HT-29 (cell line): ENCODE results near the gene FITM1. TPM values are rescaled to one million over a fixed set of nuclear protein-coding genes. Genes with fewer than 3 reads are reported as not detected.
A peak's percentile ranks its signal among the peaks of the same experiment; 100 is the strongest.
"Not testable (repeated sequence)": the region's sequence is repeated elsewhere in the genome, so short reads cannot be mapped to it uniquely, and the experiment has no call there.

Source experiments
- DNase-seq: peaks from one replicate; pipeline ENCODE4 v3.0.0-alpha.2; 2015; ENCODE audit warnings: low spot score
- total RNA-seq: library from RNA; depleted of rRNA; stranded (reverse); fragments of >200 nt; shearing (Covaris generic); gene quantifications from 2 replicates; pipeline ENCODE4 v1.2.3, GENCODE V29; 2014

FITM1 gene
- total RNA-seq, 1 experiment from 2014 or later: 0.74 TPM

DNA sequence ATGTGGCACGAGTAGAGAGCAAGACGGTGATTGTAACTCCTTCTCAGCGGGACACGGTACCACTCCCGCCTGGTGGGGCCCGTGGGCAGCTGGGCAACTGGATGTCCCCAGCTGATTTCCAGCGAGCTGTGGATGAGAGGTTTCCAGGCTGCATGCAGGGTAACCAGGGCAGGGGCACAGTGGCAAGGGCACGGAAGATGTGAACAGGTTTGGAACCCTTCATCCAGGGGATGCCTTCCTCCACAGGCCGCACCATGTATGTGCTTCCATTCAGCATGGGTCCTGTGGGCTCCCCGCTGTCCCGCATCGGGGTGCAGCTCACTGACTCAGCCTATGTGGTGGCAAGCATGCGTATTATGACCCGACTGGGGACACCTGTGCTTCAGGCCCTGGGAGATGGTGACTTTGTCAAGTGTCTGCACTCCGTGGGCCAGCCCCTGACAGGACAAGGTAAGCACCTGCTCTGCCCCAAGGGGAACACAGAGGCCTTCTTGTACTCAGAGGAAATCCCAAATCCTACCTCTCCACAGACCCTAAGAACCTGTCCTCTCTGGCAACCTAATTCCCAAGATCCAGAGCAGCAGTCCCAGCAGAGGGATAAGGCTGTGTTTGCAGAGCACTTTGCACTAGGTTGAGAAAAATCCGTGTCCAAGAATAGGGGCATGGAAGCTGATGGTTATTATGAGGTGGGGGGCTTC, 32.1 kb upstream of the FITM1 start:
- no peak for DNase-seq

GRCh38 chr14:24098927-24099813, 31.3 kb upstream of the FITM1 start:
- DNase-seq: no peak

- no peak for DNase-seq
Observed at GRCh38 chr14:24100197-24100981, 30.1 kb upstream of the FITM1 start.

- DNase-seq: no peak
Observed at GRCh38 chr14:24100982-24101494, 29.4 kb upstream of the FITM1 start.

DNA sequence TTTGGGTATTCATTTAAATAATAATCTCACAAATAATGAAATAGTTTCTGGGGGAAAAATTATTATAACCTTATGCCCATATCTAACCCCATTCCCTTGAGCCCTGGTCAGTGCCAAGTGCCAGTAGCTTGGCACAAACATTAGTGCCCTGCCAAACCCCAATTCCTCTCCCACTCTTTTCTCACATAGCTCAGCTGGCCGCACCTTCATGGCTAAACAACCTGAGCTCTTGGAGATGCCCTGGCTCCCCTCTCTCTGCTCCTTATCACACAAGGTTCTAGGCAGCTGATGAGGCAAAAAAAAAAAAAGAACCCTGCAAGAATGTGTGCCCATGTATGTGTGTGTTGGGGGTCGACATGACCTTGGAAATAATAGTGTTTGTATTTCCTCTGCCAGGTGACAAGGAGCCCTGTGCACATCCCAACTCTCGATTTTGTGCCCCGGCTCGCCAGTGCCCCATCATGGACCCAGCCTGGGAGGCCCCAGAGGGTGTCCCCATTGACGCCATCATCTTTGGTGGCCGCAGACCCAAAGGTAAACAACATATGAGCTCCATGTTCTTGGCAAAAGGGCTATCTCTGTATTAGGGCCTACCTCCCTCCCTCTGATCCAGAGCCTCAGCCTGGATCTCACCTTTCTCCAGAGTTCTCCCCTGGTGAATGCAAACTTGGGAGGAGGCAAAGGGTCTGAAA, 28.0 kb upstream of the FITM1 start:
- no peak for DNase-seq

- no peak for DNase-seq
Observed at GRCh38 chr14:24103451-24103850, 27.0 kb upstream of the FITM1 start.

- DNase-seq: not testable (repeated sequence)
Observed at GRCh38 chr14:24105609-24106239, 24.7 kb upstream of the FITM1 start.

DNA sequence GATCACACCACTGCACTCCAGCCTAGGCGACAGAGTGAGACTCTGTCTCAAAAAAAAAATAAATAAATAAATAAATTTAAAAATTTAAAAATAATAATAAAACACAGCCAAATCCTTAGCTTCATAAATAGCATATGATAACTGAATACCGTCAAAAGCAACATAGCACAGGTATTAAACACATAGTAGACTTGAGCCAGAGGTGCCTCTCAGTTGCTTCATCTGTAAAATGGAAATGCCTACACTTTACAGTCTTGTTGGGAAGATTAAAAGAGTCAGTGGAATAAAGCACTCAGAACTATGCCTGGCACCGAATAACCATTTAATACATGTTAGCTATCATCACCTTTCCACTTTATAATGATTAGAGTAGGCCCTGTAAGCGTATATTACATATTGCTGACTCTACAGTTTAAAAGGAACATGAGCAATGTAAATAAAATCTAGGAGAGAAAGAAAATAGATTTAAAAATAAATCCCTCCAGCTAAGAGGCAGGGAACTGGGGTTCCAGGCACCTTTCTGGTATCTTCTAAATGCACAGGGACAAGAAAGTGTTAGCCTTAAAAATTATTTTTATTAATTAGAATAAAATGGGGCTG, 23.7 kb upstream of the FITM1 start:
- DNase-seq: no peak

DNA sequence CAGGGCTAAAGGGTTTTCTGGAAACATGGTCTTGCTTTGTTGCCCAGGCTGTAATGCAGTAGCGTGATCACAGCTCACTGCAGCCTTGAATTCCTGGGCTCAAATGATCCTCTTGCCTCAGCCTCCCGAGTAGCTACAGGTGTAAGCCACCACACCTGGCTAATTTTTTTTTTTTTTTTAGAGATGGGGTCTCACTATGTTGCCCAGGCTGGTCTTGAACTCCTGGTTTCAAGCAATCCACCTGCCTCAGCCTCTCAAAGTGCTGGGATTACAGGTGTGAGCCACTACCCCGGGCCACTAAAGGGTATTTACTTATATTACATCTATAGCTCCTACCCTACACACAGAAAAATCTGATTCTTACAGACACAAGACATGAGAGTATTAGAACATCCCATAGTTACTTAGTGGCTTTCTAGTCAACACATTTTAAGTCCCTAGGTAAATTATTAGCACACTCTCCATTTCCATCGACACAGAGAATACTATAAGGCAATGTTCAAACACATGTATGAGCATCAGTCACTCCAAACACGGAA, 22.1 kb upstream of the FITM1 start:
- DNase-seq: no peak

DNA sequence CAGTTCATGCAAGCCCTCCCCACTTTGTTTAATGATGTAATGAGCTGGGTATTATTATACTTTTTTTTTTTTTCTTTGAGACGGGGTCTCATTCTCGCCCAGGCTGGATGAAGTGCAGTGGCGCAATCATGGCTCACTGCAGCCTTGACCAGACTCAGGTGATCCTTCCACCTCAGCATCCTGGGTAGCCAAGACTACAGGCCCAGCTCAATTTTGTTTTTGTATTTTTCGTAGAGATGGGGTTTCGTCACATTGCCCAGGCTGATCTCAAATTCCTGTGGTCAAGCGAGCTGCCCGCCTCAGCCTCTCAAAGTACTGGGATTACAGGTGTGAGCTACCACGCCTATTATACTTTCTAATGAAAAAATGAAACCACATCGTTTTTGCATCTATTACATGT, 20.4 kb upstream of the FITM1 start:
- DNase-seq: peak; percentile 8

DNA sequence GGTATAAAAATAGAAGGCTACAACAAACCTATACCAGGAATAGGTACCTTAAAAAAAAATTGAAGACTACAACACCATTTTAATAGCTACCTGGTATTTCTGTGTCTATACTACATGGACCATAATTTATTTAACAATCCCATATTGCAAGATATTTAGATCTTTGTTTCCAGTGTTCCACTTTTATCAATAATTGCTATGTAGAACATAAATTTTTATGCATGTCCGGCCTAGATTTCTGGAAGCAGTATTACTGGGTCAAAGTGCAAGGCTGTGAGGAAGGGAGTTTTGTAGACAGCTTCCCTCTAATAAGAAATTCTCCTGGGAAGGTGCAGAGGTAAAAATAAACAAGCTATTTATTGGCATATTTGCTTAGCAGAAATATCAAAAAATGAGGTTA, 19.9 kb upstream of the FITM1 start:
- DNase-seq: no peak

DNA sequence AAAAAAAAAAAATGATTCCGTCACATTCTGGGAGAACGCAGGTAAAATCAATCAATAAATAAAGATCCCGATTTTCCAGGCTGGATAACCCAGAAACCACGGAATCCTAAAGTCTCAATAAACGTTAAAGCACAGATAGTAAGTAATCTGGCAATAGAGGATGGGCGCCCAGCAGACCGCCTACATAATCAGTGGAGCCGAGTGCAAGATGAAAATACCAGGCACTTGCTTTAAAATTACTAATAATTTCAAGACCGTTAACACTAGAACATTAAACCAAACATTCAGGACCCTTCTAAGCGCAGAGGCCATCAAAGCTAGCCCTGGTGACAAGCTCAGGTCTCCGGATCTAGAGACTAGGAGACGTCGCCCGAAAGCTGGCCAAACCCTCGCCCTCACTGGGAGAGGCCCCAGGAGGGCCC, 17.1 kb upstream of the FITM1 start:
- DNase-seq: no peak

- DNase-seq: peak; percentile 83
Observed at GRCh38 chr14:24113801-24114531, 16.5 kb upstream of the FITM1 start.

GRCh38 chr14:24114532-24115421, 15.7 kb upstream of the FITM1 start, which contains the start of the genes DCAF11 and NRL:
DCAF11 (plus strand) TSS chr14:24114777; CDS start chr14:24115595, 818 bp downstream.
NRL (minus strand) TSS chr14:24114949; CDS start chr14:24082848, 32,101 bp downstream.
- peak; percentile 96 for DNase-seq

DNA sequence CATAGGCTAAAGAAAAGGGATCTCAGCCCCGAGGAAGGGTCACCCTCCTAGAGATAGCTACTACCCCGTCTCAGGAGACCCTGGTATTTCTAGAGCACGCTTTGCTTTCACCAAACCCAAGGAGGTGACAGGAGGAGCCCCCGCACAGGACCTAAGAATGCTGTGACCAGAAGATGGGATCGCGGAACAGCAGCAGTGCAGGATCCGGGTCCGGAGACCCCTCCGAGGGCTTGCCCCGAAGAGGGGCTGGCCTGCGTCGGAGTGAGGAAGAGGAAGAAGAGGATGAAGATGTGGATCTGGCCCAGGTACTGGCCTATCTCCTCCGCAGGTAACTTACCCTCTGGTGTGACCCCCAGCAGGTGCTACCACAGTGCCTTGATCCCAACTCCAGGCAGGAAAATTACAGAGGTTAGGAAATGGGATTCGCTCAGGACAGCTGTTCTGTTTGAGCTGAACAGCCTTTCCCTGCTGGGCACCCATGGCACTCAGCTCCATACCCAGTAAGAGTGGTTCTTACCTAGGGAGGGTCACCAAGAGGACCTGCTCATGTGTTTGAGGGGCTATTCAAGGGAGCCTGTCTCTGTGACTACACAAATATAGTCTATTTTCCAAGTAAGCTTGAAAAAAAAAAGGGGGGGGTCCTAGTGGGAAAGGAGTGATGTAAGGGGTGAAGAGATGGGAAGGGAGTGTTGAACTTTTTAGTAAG, 14.9 kb upstream of the FITM1 start:
- no peak for DNase-seq

- DNase-seq: no peak
Observed at GRCh38 chr14:24116128-24116814, 14.2 kb upstream of the FITM1 start.

DNA sequence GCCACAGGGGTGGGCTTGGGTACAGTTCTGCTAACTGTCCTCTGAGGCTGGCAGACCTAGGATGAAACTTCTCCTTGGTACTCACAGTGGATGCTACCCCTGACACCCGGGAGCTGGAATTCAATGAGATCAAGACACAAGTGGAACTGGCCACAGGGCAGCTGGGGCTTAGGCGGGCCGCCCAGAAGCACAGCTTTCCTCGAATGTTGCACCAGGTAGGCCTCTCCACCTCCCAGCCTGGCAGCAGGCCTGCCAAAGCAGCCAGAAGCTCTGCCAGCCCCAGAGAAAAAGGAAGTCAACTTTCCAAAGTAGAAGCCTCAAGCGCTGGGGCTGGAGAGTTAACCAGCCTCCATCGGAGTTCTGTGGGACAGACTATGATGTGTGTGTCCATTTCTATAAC, 13.3 kb upstream of the FITM1 start:
- no peak for DNase-seq
